COLO668 (cell line): ENCODE data around the gene CISD1.
"Not testable (repeated sequence)": the region's sequence is repeated elsewhere in the genome, so short reads cannot be mapped to it uniquely, and the experiment has no call there.

Experiments
- DNase-seq: peaks from one replicate; lab custom pipeline; 2025; ENCODE audit not compliant: unreplicated experiment; lab: John Stamatoyannopoulos, UW

Gene CISD1

DNA sequence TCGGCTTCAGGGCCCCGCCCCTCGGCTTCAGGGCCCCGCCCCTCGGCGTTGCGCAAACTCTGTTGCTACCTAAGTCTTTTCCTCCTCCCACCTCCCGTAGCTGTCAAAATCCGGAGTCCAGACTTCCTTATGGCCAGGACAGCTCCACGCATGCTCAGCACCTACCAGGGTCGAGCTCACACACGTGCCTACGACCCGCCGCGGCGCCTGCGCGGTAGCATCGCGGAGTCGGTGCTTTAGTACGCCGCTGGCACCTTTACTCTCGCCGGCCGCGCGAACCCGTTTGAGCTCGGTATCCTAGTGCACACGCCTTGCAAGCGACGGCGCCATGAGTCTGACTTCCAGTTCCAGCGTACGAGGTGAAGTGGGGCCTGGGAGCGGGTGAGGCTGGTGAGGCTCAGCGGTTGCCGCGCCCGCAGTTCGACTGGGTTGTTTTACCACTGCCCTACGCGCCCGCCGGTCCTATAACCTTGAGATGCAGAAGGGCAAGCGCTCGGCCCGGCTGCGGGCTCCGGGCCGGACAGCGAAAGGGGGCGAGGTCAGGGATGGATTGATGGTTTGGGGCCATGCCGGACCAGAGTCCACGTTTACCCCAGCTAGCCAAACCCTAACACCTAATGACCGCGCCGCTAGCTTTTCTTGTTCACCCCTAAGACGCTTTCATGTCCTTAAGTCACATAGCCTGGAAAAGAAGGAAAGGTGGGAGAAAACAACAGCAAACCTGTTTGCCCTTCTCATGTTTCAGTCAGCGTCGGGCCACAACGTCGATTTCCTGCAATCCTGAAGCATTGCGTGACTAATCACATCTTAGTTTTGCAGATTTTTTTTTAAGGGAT lies at the start of gene CISD1:
Gene CISD1, plus strand, starts transcription at position 217 of the 836 bp plus-strand sequence. Its CDS starts 112 bp downstream, at position 329.
- peak; percentile 96 for DNase-seq

DNA sequence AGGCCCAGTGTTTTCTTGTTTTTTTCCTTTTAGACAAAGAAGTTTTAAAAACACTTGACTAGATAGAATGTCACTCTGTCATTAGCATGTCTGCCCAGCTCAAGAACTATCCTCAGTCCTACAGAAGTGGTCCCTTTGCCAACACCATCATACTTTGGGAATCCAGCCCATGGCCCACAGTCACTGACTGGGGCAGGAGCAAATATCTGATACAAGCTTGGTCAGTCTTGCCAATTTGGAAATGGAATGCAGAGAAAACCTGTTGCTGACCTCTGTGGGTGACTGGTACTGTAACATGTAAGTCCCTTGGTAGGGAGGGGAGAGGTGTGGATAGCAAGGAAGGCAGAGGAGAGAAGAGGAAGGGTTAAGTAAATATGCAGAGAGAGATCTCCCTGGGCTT lies 49.1 kb upstream of the CISD1 start:
- no peak for DNase-seq

GRCh38 chr10:58220769-58221451 lies 48.1 kb upstream of the CISD1 start:
- no peak for DNase-seq

DNA sequence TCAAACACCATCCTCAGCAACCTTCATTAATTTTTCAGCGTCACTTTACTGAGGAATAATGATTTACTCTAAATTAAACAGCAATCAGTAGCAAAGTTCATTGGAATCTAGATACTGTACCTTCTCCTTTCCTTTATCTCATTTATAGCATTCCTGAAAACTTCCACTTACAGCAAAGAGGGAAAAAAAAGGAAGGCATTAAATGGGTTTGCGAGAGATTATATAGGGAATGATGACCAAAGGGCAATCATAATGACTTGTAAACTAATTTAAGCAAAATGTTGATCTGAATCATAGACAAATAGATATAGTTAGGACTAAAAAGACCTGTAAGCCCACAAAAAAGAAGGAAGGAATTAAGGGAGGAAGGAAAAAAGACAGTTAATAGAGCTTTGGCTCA lies 43.3 kb upstream of the CISD1 start:
- no peak for DNase-seq

DNA sequence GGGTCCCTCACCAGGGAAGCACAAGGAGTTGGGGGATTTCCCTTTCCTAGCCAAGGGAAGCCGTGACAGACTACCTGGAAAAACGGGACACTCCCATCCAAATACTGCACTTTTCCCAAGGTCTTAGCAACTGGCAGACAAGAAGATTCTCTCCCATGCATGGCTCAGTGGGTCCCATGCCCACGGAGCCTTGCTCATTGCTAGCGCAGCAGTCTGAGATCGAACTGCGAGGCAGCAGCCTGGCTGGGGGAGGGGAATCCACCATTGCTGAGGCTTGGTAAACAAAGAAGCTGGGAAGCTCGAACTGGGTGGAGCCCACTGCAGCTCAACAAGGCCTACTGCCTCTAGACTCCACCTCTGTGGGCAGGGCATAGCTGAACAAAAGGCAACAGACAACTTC lies 39.1 kb upstream of the CISD1 start:
- not testable (repeated sequence) for DNase-seq

DNA sequence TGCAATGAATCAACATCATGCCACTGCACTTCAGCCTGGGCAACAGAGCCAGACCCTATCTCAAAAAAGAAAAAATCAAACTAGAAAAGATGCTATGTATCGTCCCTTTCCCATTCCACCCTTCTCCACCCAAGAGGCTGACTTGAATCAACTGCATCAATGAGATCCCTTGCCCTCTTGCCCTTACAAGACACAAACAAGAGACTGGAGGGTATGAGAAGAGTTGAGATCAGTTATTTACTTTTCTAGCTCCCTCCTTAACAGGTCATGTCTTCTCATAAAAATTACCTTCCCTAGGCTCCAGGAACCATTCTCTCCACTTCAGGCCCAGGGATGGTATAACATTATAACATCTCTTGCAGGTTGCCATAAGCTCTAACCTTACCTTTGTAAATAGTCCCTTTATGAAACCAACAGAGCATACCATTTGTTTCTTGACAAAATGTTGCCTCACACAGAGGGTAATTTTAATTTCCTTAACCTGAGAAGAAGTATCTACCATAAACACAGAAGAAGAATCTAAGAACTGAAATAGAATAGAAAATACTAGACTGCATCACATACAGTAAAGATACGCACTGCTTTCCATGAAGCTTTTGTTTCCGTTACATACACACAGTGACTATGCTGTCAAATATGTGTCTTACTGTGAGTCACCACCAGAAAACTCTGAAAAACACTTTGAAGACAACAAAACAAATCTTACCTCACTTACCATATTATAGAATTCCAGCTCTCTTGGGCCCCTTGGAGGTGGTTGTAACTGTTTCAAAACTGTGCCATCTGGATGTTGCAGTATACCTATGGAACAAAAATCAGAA lies 31.7 kb upstream of the CISD1 start:
- DNase-seq = no peak

GRCh38 chr10:58239561-58240169 lies 29.3 kb upstream of the CISD1 start:
- no peak for DNase-seq

DNA sequence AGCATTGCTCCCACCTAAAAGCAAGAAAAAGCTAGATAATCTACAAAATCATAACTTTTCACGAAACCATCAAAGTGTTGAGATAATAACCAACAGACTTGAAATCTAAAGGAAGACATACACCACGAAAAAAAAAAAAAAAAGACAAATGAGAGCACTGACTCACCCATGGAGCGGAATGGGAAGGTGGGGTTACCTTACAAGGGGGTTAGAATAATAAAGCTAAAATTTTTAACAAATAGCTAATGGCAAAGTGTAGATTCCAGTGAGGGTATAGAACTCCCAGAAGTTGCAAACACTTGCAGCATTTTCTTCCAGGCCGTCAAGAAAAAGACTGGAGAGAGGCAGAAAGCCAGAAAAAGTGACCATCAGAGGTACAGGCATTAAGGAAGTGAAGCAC lies 28.4 kb upstream of the CISD1 start:
- DNase-seq = no peak

GRCh38 chr10:58241346-58241745 lies 27.6 kb upstream of the CISD1 start:
- no peak for DNase-seq

GRCh38 chr10:58243269-58243668 lies 25.7 kb upstream of the CISD1 start:
- DNase-seq = no peak

DNA sequence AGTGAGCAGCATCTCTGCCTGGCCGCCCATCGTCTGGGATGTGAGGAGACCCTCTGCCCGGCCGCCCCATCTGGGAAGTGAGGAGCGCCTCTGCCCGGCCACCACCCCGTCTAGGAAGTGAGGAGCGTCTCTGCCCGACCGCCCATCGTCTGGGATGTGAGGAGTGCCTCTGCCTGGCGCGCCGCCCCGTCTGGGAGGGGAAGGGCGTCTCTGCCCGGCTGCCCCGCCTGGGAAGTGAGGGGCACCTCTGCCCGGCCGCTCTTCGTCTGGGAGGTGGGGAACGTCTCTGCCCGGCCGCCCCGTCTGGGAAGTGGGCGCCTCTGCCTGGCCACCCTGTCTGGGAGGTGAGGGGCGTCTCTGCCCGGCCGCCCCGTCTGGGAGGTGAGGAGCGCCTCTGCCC lies 25.2 kb upstream of the CISD1 start:
- DNase-seq = not testable (repeated sequence)

- DNase-seq = not testable (repeated sequence)
Observed at GRCh38 chr10:58244242-58244641, 24.7 kb upstream of the CISD1 start.

DNA sequence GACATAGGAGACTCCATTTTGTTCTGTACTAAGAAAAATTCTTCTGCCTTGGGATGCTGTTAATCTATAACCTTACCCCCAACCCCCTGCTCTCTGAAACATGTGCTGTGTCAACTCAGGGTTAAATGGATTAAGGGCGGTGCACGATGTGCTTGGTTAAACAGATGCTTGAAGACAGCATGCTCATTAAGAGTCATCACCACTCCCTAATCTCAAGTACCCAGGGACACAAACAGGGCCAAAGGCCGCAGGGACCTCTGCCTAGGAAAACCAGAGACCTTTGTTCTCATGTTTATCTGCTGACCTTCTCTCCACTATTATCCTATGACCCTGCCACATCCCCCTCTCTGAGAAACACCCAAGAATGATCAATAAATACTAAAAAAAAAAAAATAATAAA lies 24.3 kb upstream of the CISD1 start:
- not testable (repeated sequence) for DNase-seq

DNA sequence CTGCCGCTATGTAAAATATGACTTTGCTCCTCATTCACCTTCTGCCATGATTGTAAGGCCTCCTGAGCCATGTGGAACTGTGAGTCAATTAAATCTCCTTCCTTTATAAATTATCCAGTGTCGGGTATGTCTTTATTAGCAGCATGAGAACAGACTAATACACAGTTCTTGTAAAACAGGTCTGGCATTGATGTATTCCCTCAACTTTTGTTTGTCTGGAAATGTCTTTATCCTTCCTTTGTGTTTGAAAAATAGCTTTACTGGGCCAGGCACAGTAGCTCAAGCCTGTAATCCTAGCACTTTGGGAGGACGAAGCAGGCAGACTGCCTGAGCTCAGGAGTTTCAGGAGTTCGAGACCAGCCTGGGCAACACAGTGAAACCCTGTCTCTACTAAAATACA lies 15.8 kb upstream of the CISD1 start:
- no peak for DNase-seq

DNA sequence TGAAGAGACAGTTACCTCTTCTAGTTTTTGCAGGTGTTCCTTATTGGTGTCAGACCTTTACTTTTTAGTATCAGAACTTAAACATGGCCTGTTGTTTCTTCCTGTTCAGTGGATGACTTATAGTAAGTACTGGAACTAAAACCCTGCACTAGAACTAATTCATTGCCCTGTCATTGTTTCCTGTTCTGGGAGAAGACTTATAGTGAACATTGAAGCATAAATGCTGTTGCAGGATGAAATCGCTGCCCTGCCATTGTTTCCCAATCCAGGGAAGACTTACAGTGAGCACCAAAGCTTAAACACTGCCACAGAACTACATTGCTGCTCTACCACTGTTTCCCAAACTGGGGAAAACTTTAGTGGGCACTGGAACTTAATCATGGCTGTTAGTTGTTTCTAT lies 14.3 kb upstream of the CISD1 start:
- DNase-seq = no peak

- not testable (repeated sequence) for DNase-seq
Observed at GRCh38 chr10:58256013-58256780, 12.8 kb upstream of the CISD1 start.

GRCh38 chr10:58258977-58259692 lies 9.8 kb upstream of the CISD1 start:
- DNase-seq = no peak

GRCh38 chr10:58260334-58260733 lies 8.6 kb upstream of the CISD1 start:
- DNase-seq = no peak

- no peak for DNase-seq
Observed at GRCh38 chr10:58262766-58263165, 6.2 kb upstream of the CISD1 start.

DNA sequence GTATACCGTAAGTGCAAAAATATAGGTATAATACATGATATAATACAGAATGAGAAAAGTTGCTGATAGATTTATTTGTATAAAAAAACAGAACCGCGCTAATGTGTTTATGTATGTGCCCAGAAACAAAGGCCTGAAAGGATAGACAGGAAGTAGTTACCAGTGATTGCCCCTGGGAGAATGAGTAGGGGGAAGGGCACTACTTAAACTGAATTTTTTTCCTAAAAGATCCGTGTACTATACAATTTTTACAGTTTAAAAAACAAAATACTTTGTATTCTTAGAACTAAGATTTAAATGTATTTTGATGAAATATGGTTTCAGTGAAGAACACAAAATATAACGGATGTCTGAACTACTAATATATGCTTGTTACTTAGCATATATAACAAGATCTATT lies 4.2 kb upstream of the CISD1 start:
- no peak for DNase-seq
